HL-60 (cell line): Measurements from ENCODE around the gene SPATA13.

ENCODE experiments used
- GABPA ChIP-seq: IDR thresholded peaks from 2 replicates; pipeline ENCODE4 v1.6.1; 2012; ENCODE audit warnings: low read depth
- TF ChIP-seq, protein P1 (sequence below): IDR thresholded peaks from one replicate; pipeline ENCODE4 v1.5.1; 2011; ENCODE audit warnings: low read length, control low read depth, inconsistent platforms; ENCODE audit not compliant: insufficient read depth

DNA sequence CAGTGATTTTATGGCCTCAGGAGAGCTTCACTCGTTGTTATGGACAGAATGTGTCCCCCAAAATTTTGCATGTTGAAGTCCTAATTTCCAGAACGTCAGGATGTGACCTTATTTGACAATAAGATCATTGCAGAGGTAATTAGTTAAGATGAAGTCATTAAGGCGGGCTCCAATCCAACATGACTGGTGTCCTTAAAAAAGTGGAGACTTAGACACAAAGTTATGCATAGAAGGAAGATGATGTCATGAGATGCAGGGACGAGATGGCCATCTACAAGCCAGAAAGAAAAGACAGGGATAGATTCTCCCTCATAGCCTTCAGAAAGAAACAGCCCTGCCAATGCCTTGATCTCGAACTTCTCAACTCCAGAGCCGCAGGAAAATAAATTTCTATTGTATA lies 25.8 kb upstream of the SPATA13 start:
- TF ChIP-seq, protein P1, sequence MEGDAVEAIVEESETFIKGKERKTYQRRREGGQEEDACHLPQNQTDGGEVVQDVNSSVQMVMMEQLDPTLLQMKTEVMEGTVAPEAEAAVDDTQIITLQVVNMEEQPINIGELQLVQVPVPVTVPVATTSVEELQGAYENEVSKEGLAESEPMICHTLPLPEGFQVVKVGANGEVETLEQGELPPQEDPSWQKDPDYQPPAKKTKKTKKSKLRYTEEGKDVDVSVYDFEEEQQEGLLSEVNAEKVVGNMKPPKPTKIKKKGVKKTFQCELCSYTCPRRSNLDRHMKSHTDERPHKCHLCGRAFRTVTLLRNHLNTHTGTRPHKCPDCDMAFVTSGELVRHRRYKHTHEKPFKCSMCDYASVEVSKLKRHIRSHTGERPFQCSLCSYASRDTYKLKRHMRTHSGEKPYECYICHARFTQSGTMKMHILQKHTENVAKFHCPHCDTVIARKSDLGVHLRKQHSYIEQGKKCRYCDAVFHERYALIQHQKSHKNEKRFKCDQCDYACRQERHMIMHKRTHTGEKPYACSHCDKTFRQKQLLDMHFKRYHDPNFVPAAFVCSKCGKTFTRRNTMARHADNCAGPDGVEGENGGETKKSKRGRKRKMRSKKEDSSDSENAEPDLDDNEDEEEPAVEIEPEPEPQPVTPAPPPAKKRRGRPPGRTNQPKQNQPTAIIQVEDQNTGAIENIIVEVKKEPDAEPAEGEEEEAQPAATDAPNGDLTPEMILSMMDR, result no peak
- TF ChIP-seq GABPA, result no peak
